GM21825 (cell line): Measurements from ENCODE around the gene KHDC1L.
"Not testable (repeated sequence)": the region's sequence is repeated elsewhere in the genome, so short reads cannot be mapped to it uniquely, and the experiment has no call there.

Source experiments
- ATAC-seq: cut with Tn5 transposase; IDR thresholded peaks from one replicate; pipeline ENCODE4 v1.9.1; 2021; ENCODE audit warnings: mild to moderate bottlenecking, moderate library complexity; ENCODE audit not compliant: unreplicated experiment

KHDC1L gene

GRCh38 chr6:73207221-73207837, 18.0 kb downstream of the KHDC1L start:
- ATAC-seq = no peak

- no peak for ATAC-seq
Measured at GRCh38 chr6:73204252-73204651, 21.0 kb downstream of the KHDC1L start.

- no peak for ATAC-seq
Measured at GRCh38 chr6:73203098-73203497, 22.2 kb downstream of the KHDC1L start.

GRCh38 chr6:73200735-73201134, 24.6 kb downstream of the KHDC1L start:
- ATAC-seq = no peak

DNA sequence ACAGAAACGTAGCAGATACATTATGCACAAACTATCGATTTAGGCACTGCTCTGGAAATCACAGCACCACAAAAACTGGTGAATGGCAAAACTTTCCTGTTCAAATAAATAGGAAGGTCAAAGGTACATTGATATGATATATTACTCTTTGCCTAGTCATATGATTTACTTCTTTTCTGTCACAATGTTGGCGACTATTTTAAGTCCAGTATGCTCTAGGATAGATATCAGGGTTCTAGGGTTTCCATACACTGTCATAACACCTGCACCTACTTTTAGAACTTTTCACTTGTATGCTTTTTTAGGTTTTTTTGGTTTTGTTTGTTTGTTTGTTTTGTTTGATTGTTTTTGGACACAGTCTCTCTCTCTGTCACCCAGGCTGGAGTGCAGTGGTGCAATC, 25.0 kb downstream of the KHDC1L start:
- ATAC-seq = no peak

GRCh38 chr6:73194744-73195143, 30.6 kb downstream of the KHDC1L start:
- ATAC-seq = no peak

- not testable (repeated sequence) for ATAC-seq
Measured at GRCh38 chr6:73193302-73193701, 32.0 kb downstream of the KHDC1L start.

DNA sequence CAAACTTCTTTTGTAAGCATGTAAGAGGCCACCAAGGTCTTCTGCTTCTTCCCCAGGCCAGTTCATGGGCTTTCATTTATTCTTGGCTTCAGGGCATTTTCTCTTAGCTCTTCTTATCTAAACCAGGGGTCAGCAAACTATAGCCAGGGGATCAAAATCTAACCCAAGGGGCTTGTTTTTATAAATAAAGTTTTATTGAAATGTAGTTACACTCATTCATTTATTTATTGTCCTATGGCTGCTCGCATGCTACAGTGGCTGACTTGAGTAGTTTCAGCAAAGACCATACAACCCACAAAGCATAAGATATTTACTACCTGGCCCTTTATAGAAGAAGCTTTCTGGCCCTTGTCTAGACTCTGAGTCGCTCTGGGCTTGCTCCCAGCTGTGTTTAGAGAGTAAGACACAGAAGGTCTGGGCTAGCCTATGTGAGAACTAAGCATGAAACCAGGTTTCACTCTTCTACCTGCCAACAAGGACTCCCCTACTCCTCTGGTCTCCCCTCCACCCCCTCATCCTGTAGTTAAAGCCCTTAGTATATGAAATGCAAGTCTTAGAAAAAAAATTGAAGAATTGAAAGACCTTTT, 43.2 kb downstream of the KHDC1L start:
- ATAC-seq = no peak

DNA sequence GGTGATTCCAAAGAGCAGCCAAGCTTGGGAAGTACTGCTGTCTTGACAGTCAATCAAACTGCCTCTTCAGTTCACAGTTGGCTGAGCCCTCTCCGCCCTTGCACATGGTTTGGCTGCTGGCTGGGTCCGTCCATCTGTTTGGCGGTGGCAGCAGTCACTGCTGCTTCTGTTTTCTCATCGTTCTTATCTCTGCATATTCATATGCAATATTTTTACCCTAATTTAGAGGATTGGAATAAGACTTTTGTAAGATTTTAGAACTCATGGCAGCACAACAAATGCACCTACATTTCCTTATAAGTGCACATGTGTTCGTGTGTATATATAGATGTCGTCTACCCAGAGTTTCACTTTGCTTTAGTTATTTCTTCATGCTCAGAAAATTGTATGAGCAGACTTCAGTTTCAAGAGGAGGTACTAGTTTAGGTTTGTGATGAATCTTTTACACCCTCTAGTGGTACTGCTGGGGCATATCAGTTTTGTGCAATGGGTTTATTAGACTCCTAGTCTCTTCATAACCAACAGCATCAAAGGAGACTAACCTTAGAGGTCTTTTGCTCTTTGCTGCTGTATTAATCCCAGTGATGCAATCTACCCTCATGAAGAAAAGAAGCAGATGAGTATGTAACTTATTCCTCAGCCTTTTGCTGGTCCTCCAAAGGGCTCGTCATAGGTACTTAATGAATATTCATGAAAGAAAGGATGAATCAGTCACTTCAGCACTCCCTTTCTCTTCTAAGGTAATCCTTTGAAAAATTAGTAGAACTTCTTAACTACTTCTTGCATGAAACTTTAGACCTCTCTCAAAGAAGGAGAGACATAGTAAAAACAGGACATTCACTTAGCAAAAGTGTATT, 44.3 kb downstream of the KHDC1L start:
- ATAC-seq = peak; percentile 80

DNA sequence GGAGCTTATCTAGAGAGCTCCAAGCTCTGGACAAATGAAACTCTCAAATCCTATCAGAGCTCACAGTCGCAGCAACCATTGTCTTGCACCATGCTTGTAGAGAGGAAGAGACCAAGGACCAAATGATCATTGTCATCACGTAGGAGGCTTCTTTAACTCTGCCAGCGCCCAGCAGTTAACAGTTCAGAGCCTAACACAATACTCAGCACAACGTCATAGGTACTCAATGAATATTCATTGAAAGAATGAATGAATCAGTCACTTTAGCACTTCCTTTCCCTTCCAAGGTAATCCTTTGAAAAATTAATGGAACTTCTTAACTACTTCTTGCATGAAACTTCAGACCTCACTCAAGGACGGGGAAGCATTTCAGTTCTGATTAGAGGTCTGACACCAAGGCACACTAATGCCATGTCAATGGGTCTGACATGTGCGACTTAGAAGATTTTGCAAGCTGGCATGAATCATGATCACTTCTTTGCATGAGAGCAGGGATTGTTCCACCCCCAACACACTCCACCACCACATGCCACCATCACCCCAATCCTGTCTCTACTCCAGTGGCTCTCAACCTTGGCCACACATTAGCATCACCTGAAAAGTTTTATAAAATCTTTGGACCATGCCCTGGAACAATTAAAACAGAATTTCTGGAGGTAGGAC, 45.1 kb downstream of the KHDC1L start:
- ATAC-seq = no peak

- ATAC-seq = peak; percentile 68
Measured at GRCh38 chr6:73177221-73177944, 47.9 kb downstream of the KHDC1L start.

DNA sequence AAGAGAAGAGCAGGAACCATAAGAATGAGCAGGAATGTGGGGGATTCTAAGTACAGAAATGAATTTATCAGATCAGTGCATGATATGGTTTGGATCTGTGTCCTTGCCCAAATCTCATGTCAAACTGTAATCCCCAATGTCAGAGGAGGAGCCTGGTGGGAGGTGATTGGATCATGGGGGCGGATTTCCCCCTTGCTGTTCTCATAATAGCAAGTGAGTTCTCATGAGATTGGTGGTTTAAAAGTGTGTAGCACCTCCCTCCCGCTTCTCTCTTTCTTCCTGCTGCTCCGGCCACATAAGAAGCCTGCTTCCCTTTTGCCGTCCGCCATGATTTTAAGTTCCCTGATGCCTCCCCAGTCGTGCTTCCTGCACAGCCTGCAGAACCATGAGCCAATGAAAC, 49.2 kb downstream of the KHDC1L start:
- no peak for ATAC-seq

- ATAC-seq = no peak
Measured at GRCh38 chr6:73174646-73175045, 50.6 kb downstream of the KHDC1L start.
